Activated CD4-positive, alpha-beta memory T cell treated with anti-CD3 and anti-CD28 coated beads for 36 hours (primary cell): ENCODE data around the gene PEX14. TPM values are rescaled to one million over a fixed set of nuclear protein-coding genes. Genes with fewer than 3 reads are reported as not detected.

Experiments used
- CTCF ChIA-PET: fragments of 350-600 bp; sonication (Branson Sonifier 250); formaldehyde crosslinking; loops from one replicate; lab custom pipeline; 2021; ENCODE audit warnings: antibody characterized with exemption, inconsistent platforms; lab: Charles Lee
- POLR2A ChIA-PET: fragments of 350-600 bp; sonication (Branson Sonifier 250); formaldehyde crosslinking; loops from one replicate; lab custom pipeline; 2021; ENCODE audit warnings: antibody characterized with exemption; lab: Charles Lee
- DNase-seq: peaks from one replicate; pipeline ENCODE4 v3.0.0-alpha.2; 2020
- H3K27ac Mint-ChIP-seq: one replicate; pipeline ENCODE4 v1.8.0; 2021; ENCODE audit warnings: mixed read lengths
- H3K27me3 Mint-ChIP-seq: one replicate; pipeline ENCODE4 v1.8.0; 2021; ENCODE audit warnings: mixed read lengths
- H3K36me3 Mint-ChIP-seq: one replicate; pipeline ENCODE4 v1.8.0; 2021; ENCODE audit warnings: mixed read lengths
- H3K4me1 Mint-ChIP-seq: one replicate; pipeline ENCODE4 v1.8.0; 2021; ENCODE audit warnings: low read depth, mixed read lengths
- H3K4me3 Mint-ChIP-seq: one replicate; pipeline ENCODE4 v1.8.0; 2021; ENCODE audit warnings: mild to moderate bottlenecking, mixed read lengths
- H3K9me3 Mint-ChIP-seq: one replicate; pipeline ENCODE4 v1.8.0; 2021; ENCODE audit warnings: mixed read lengths
- intact Hi-C: fragments of 100-400 bp; cut with micrococcal nuclease; formaldehyde crosslinking; loops from one replicate; pipeline ENCODE4 v1.15.1; 2023
- total RNA-seq, 2 experiments: library from RNA; stranded (reverse); gene quantifications; one replicate each; pipeline ENCODE4 v1.2.3, GENCODE V29; 2021

The PEX14 gene
- total RNA-seq, 2 experiments from 2014 or later, result 17.3 to 17.6 TPM

DNA sequence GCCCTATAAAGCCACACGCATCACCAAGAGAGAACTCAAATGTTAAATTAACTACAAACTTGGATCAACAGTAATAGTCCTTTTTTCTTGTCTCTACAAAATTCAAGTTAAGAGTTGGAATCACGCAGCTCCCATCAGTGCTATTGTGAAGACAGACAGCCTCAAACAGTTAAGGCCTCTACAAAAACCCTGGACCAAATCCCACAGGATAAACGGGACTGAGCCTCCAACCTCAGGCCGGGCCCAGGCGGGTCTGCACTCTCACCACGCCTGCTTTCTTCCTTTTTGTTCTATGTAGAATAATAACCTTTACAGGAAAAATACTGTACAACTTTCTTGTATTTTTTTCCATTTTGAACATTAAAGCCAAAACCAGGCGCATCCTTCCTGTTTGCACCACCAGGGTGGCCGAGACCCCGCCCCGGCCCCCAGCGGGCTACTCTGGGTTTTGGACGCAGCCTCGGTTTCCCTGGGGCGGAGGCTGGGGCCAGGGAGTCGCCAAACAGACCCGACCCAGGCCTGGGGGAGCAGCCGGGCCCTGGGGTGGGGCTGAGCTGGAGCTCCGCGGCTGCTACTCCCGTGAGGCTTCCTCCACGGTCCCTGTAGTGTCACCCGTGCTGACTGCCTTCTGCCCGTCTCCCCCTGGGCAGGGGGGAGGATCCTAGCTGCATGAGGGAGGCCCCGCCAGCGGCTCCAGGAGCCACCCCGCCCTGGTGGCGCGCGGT, 163.2 kb downstream of the PEX14 start:
- Mint-ChIP-seq H3K9me3 (no peaks in the 10 kb centered on the region), H3K27ac (no peak overlapping the region), H3K4me1 (peaks cover 4% of the 10 kb centered on the region), H3K36me3 (no peaks in the 10 kb centered on the region), H3K4me3 (no peak overlapping the region), H3K27me3 (no peaks in the 10 kb centered on the region)
- CTCF ChIA-PET, result no interaction called here
- intact Hi-C loops, result no loop called here
- peak; percentile 14 for DNase-seq
- POLR2A ChIA-PET, result no interaction called here

DNA sequence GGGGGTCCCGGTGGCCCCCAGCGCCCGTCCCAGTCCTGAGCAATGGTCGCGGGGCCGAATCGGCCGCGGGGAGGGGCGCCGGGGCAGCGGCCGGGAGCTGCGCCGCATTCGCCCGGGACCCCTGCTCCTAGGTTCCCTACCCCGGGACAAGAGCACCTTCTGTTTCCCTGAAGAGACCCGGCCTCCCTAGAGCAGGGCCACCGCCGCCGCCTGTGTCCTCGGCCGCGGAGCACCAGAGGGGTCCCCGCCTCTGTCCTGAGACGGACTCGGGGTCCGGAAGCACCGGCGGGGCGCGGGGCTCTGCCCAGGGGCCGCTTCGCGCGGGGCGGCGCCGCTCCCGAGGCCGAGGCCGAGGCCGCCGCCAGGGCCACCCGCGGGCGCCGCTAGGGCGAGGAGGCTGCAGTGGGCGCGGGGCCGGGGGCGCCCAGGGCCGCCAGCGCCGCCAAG, 163.8 kb downstream of the PEX14 start:
- Mint-ChIP-seq H3K36me3 (no peaks in the 10 kb centered on the region), H3K4me3 (no peak overlapping the region), H3K27me3 (no peaks in the 10 kb centered on the region), H3K9me3 (no peaks in the 10 kb centered on the region), H3K27ac (no peak overlapping the region), H3K4me1 (peaks cover 4% of the 10 kb centered on the region)
- DNase-seq, result no peak
- intact Hi-C loops, result no loop called here
- ChIA-PET POLR2A (no interaction called here), CTCF (no interaction called here)

DNA sequence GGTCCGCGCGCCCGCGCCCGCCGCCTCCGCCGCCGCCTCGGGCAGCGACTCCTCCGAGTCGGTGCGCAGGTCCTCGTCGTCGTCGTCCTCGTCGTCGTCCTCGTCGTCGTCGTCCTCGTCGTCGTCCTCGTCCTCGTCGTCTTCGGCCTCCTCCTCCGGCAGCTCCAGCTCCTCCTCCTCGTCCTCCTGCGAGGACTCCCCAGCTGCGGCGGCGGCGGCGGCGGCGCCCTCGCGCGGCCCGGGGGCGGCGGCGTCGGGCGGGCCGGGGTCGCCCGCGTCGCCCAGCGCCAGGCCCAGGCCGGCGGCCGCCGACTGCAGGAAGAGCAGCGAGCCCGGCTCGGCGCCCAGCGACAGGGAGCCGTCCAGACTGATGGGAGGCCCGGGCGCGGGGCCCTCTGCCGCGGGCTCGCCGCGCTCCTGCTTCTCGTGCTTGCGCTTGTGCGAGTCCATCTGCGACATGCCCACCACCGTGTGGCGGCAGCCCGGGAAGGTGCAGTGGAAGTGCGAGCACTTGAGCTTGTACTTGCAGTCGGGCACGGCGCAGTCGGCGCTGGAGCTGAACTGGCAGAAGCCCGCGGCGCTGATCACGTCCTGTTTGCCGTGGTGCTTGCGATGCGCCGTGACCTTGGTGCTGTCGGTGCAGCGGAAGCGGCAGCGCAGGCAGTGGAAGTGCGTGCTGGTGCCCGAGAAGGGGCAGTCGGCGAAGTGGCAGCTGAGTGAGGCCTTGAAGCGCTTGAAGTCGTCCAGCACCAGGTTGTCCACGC, 164.4 kb downstream of the PEX14 start:
- H3K36me3 Mint-ChIP-seq, result no peaks in the 10 kb centered on the region
- ChIA-PET CTCF (no interaction called here), POLR2A (no interaction called here)
- intact Hi-C loops, result no loop called here
- H3K27me3 Mint-ChIP-seq, result no peaks in the 10 kb centered on the region
- DNase-seq, result no peak
- H3K27ac Mint-ChIP-seq, result no peak overlapping the region
- no peaks in the 10 kb centered on the region for H3K9me3 Mint-ChIP-seq
- H3K4me3 Mint-ChIP-seq, result no peak overlapping the region
- H3K4me1 Mint-ChIP-seq, result peaks cover 4% of the 10 kb centered on the region

DNA sequence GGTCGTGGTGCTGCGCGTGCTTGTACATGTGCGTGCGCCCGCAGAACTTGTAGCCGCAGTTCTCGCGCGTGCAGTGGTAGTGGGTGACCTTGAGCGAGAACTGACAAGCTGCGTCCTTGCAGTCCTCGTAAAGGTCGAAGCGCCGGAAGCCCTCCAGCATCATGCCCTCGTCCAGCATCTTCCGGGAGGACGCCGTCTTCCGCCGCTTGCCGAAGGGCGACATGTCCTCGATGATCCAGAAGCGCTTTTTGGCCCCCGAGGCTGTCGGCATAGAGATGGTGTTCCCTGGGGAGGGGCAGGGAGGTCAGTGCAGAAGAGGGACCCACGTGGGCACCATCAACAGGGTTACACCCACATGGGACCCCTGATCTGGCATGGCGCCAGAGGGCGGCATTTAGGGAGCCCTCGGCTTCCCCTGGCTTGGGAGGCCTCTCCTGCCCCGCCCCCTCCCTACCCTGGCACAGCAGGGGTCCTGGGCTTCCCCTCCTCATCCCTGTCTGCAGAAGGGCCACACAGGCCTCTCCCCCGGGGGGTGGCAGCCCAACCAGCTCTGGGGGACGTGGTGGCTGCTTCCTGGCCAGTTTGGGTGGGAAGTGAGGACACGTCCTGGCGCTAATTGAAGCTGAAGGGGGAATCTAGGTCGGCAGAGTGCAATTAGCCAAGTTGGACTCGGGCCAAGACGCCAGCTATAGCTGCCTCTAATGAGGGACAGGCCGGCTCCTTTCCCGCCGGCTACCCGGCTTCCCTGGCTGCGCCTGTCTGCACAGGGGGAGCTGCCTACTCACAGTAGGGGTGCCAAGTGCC, 165.2 kb downstream of the PEX14 start:
- no peak overlapping the region for H3K27ac Mint-ChIP-seq
- intact Hi-C loops, result no loop called here
- no peak for DNase-seq
- no peaks in the 10 kb centered on the region for H3K36me3 Mint-ChIP-seq
- no peak overlapping the region for H3K4me3 Mint-ChIP-seq
- ChIA-PET CTCF (interaction anchor here (0.6 kb wide), 1 partner anchor 40 kb away, joined by 3 read pairs; no protein-coding TSS in a partner anchor), POLR2A (no interaction called here)
- H3K9me3 Mint-ChIP-seq, result no peaks in the 10 kb centered on the region
- H3K4me1 Mint-ChIP-seq, result peaks cover 4% of the 10 kb centered on the region
- H3K27me3 Mint-ChIP-seq, result no peaks in the 10 kb centered on the region

GRCh38 chr1:10640843-10641553, 166.2 kb downstream of the PEX14 start:
- intact Hi-C loops, result no loop called here
- Mint-ChIP-seq H3K4me3 (no peak overlapping the region), H3K4me1 (peaks cover 4% of the 10 kb centered on the region), H3K36me3 (no peaks in the 10 kb centered on the region), H3K9me3 (no peaks in the 10 kb centered on the region), H3K27ac (no peak overlapping the region), H3K27me3 (no peaks in the 10 kb centered on the region)
- CTCF ChIA-PET, result no interaction called here
- POLR2A ChIA-PET, result interaction anchor here (0.6 kb wide), 1 partner anchor 380 kb away, joined by 3 read pairs; no protein-coding TSS in a partner anchor
- DNase-seq, result no peak

DNA sequence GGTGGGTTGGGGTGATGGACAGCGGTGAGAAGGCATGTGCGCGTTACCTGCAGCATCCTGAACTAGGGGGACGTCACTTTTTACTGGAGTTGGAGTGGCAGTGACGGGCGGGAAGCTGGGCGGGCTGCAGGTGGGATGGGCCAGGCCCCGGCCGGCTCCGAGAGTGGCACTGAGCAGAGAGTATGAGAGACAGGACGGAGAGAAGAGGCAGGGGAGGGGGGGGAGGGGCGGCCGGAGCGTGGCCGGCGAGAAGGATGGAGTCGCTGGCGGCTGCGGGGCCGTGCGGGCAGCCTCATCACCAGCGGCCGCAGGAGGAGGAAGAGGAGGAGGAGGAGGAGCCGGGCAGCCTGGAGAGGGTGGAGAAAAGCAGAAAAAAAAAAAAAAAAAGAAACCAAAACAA, 167.2 kb downstream of the PEX14 start:
- no peak for DNase-seq
- intact Hi-C loops, result no loop called here
- CTCF ChIA-PET, result no interaction called here
- no peaks in the 10 kb centered on the region for H3K9me3 Mint-ChIP-seq
- POLR2A ChIA-PET, result no interaction called here
- no peaks in the 10 kb centered on the region for H3K27me3 Mint-ChIP-seq
- peaks cover 4% of the 10 kb centered on the region for H3K4me1 Mint-ChIP-seq
- H3K27ac Mint-ChIP-seq, result no peak overlapping the region
- no peaks in the 10 kb centered on the region for H3K36me3 Mint-ChIP-seq
- no peak overlapping the region for H3K4me3 Mint-ChIP-seq

- no peaks in the 10 kb centered on the region for H3K9me3 Mint-ChIP-seq
- ChIA-PET POLR2A (no interaction called here), CTCF (no interaction called here)
- H3K27me3 Mint-ChIP-seq, result no peaks in the 10 kb centered on the region
- no peak overlapping the region for H3K4me3 Mint-ChIP-seq
- no peak overlapping the region for H3K27ac Mint-ChIP-seq
- intact Hi-C loops, result no loop called here
- H3K36me3 Mint-ChIP-seq, result no peaks in the 10 kb centered on the region
- DNase-seq, result no peak
- peaks cover 3% of the 10 kb centered on the region for H3K4me1 Mint-ChIP-seq
Measured at GRCh38 chr1:10642403-10643080, 167.8 kb downstream of the PEX14 start.

- Mint-ChIP-seq H3K4me1 (no peaks in the 10 kb centered on the region), H3K9me3 (no peaks in the 10 kb centered on the region), H3K27ac (no peak overlapping the region), H3K27me3 (no peaks in the 10 kb centered on the region), H3K36me3 (no peaks in the 10 kb centered on the region), H3K4me3 (no peak overlapping the region)
- intact Hi-C loops, result no loop called here
- ChIA-PET CTCF (no interaction called here), POLR2A (no interaction called here)
- DNase-seq, result no peak
Measured at GRCh38 chr1:10643607-10644306, 169.0 kb downstream of the PEX14 start.

GRCh38 chr1:10644307-10645128, 169.8 kb downstream of the PEX14 start:
- H3K4me1 Mint-ChIP-seq, result no peaks in the 10 kb centered on the region
- peak; percentile 20 for DNase-seq
- CTCF ChIA-PET, result no interaction called here
- no peak overlapping the region for H3K4me3 Mint-ChIP-seq
- no peaks in the 10 kb centered on the region for H3K9me3 Mint-ChIP-seq
- intact Hi-C loops, result no loop called here
- H3K36me3 Mint-ChIP-seq, result no peaks in the 10 kb centered on the region
- no peak overlapping the region for H3K27ac Mint-ChIP-seq
- POLR2A ChIA-PET, result no interaction called here
- H3K27me3 Mint-ChIP-seq, result no peaks in the 10 kb centered on the region

GRCh38 chr1:10646347-10646861, 171.7 kb downstream of the PEX14 start:
- DNase-seq, result no peak
- no peaks in the 10 kb centered on the region for H3K4me1 Mint-ChIP-seq
- H3K36me3 Mint-ChIP-seq, result no peaks in the 10 kb centered on the region
- intact Hi-C loops, result no loop called here
- H3K4me3 Mint-ChIP-seq, result no peak overlapping the region
- no peak overlapping the region for H3K27ac Mint-ChIP-seq
- POLR2A ChIA-PET, result no interaction called here
- CTCF ChIA-PET, result interaction anchor here (1.1 kb wide), 1 partner anchor 121 kb away, joined by 3 read pairs; no protein-coding TSS in a partner anchor
- H3K27me3 Mint-ChIP-seq, result no peaks in the 10 kb centered on the region
- no peaks in the 10 kb centered on the region for H3K9me3 Mint-ChIP-seq
